Left ventricle myocardium inferior (tissue), 1 donor: ENCODE measurements around the gene PLCB1. TPM values are rescaled to one million over a fixed set of nuclear protein-coding genes. Genes with fewer than 3 reads are reported as not detected.

ENCODE experiments used
- DNase-seq: peaks from one replicate; pipeline ENCODE4 v3.0.0-alpha.2; 2020
- H3K27ac ChIP-seq: fragments of 200-600 bp; replicated peaks from 2 replicates; pipeline ENCODE4 v1.8.0; 2021
- H3K27me3 ChIP-seq: fragments of 200-600 bp; 2 replicates; pipeline ENCODE4 v1.8.0; 2021; ENCODE audit warnings: low read depth
- H3K36me3 ChIP-seq: fragments of 200-600 bp; 2 replicates; pipeline ENCODE4 v1.8.0; 2021
- H3K4me1 ChIP-seq: fragments of 200-600 bp; 2 replicates; pipeline ENCODE4 v1.8.0; 2021
- H3K4me3 ChIP-seq: fragments of 200-600 bp; 2 replicates; pipeline ENCODE4 v1.8.0; 2021; ENCODE audit warnings: mild to moderate bottlenecking, moderate library complexity
- H3K9me3 ChIP-seq: fragments of 200-600 bp; replicated peaks from 2 replicates; pipeline ENCODE4 v1.8.0; 2021
- intact Hi-C: fragments of 100-400 bp; cut with micrococcal nuclease; formaldehyde crosslinking; loops from one replicate; pipeline ENCODE4 v1.11.0; 2022
- total RNA-seq: library from RNA; stranded (reverse); fragmentation: NEBNext Ultra II Directional; extraction: Animal tissue kit (Norgen Biotek cat#: 25700); gene quantifications from one replicate; pipeline ENCODE4 v1.2.1, GENCODE V29; 2021
- TF ChIP-seq, protein P1 (sequence below): fragments of 200-600 bp; IDR thresholded peaks from 2 replicates; pipeline ENCODE4 v1.8.0; 2021; ENCODE audit warnings: antibody characterized with exemption, mild to moderate bottlenecking, borderline replicate concordance
- donor health status: DM: no; HTN: yes; CAD: no; lungs with severe emphysema.

PLCB1 gene
- total RNA-seq, 1 donor from 2014 or later = 6.0 TPM

DNA sequence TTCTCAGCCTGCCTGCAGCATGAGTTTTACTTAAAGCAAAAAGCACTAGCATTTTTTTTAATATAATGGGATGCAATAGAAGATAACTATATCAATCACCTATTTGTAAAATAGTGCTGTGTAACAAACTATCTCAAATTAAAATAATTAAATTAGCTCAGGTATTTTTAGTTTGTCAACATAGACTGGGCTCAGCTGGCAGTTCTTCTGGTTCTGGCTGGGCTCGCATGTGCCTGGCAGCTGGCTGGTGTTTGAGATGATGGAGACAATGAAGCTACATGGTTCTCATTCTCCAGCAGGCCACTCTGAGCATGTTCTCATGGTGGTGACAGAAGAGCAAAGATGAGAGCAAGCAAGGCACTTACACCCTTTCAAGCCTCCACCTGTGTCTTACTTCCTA lies 181.0 kb downstream of the PLCB1 start:
- no peak for DNase-seq
- Histone ChIP-seq H3K4me1 (no peaks in the 10 kb centered on the region), H3K27ac (no peak overlapping the region), H3K9me3 (peaks cover 8% of the 10 kb centered on the region), H3K4me3 (no peak overlapping the region), H3K36me3 (no peaks in the 10 kb centered on the region), H3K27me3 (no peaks in the 10 kb centered on the region)
- intact Hi-C loops = no loop called here
- TF ChIP-seq, protein P1, sequence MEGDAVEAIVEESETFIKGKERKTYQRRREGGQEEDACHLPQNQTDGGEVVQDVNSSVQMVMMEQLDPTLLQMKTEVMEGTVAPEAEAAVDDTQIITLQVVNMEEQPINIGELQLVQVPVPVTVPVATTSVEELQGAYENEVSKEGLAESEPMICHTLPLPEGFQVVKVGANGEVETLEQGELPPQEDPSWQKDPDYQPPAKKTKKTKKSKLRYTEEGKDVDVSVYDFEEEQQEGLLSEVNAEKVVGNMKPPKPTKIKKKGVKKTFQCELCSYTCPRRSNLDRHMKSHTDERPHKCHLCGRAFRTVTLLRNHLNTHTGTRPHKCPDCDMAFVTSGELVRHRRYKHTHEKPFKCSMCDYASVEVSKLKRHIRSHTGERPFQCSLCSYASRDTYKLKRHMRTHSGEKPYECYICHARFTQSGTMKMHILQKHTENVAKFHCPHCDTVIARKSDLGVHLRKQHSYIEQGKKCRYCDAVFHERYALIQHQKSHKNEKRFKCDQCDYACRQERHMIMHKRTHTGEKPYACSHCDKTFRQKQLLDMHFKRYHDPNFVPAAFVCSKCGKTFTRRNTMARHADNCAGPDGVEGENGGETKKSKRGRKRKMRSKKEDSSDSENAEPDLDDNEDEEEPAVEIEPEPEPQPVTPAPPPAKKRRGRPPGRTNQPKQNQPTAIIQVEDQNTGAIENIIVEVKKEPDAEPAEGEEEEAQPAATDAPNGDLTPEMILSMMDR = no peak

DNA sequence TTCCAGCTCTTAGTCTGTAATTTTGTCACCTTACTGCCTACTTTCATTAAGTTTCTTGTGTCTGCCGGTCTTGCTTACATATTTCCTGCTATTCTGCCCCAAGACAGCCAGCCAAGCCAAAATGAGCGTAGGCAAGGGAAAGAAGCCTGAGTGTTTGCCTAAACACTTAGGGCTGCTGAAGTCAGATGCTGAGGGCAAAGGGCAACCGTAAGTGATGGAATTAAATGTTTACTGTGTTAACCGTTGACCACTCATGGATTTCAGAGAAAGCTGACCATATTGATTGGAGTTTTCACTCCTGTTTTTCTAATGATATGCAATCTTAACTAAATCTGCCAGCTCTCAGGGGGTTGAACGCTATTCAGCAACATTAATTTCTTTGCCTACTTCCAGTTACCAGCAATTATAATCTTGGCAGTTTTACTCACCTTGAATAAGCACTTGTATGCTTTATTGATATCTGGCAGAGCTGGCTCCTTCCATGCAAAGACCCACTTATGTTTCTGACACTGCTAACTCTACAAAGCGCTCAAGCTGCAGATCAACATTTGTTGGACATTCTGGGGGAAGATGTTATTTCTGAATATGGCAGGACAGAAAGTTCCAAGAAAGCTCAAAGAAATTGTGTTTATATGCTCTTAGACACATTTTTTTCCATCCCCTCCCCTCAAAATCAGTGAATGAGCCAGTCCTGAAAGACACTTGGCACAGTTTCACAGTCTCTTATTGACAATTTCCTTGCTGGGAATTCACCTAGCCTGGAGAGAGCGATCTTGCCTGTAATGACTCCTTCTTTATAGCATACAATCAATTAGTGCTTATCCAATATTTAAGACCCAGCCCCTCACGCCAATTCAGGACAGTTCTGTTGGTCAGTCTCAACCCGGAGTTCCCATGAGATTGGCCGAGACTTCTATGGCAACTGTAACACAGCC lies 183.8 kb downstream of the PLCB1 start:
- intact Hi-C loops = no loop called here
- TF ChIP-seq, protein P1 = no peak
- Histone ChIP-seq H3K4me3 (no peak overlapping the region), H3K27ac (no peak overlapping the region), H3K36me3 (no peaks in the 10 kb centered on the region), H3K27me3 (no peaks in the 10 kb centered on the region), H3K9me3 (peaks cover 8% of the 10 kb centered on the region), H3K4me1 (no peaks in the 10 kb centered on the region)
- no peak for DNase-seq

DNA sequence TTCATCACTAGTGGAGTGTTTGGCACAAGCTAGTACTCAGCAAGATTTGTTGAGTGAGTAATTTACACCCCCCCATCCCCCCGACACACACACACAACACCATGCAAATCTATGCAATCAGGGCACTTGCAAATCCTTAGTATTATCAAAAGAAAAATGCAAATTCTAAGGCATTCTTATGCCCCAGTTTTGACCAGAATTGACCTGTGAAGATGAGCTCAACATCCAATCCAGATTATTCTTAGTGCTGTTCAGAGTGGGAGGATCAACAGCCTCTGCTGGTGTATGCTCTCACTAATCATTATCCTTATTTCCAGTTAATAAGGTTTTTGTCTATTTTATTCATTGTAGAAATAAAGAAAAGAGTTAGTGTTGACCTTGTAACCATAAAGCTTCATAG lies 185.4 kb downstream of the PLCB1 start:
- TF ChIP-seq, protein P1 = no peak
- Histone ChIP-seq H3K27me3 (no peaks in the 10 kb centered on the region), H3K4me3 (no peak overlapping the region), H3K27ac (no peak overlapping the region), H3K36me3 (no peaks in the 10 kb centered on the region), H3K4me1 (peaks cover 5% of the 10 kb centered on the region), H3K9me3 (peaks cover 8% of the 10 kb centered on the region)
- intact Hi-C loops = no loop called here
- no peak for DNase-seq

GRCh38 chr20:8318965-8319625 lies 187.0 kb downstream of the PLCB1 start:
- Histone ChIP-seq H3K9me3 (no peaks in the 10 kb centered on the region), H3K27ac (no peak overlapping the region), H3K27me3 (no peaks in the 10 kb centered on the region), H3K36me3 (no peaks in the 10 kb centered on the region), H3K4me1 (peaks cover 10% of the 10 kb centered on the region), H3K4me3 (no peak overlapping the region)
- intact Hi-C loops = no loop called here
- no peak for DNase-seq
- TF ChIP-seq, protein P1 = no peak

- no peak for DNase-seq
- Histone ChIP-seq H3K4me3 (no peak overlapping the region), H3K9me3 (no peaks in the 10 kb centered on the region), H3K27ac (no peak overlapping the region), H3K36me3 (no peaks in the 10 kb centered on the region), H3K4me1 (peaks cover 10% of the 10 kb centered on the region), H3K27me3 (no peaks in the 10 kb centered on the region)
- TF ChIP-seq, protein P1 = no peak
- intact Hi-C loops = no loop called here
Measured at GRCh38 chr20:8320306-8320705, 188.2 kb downstream of the PLCB1 start.
